Femur (tissue), 1 donor: ENCODE measurements around the gene SF1.
"Not testable (repeated sequence)": the region's sequence is repeated elsewhere in the genome, so short reads cannot be mapped to it uniquely, and the experiment has no call there.

Experiments
- DNase-seq: peaks from one replicate; pipeline ENCODE4 v3.0.0-alpha.2; 2017

Gene SF1, protein sequence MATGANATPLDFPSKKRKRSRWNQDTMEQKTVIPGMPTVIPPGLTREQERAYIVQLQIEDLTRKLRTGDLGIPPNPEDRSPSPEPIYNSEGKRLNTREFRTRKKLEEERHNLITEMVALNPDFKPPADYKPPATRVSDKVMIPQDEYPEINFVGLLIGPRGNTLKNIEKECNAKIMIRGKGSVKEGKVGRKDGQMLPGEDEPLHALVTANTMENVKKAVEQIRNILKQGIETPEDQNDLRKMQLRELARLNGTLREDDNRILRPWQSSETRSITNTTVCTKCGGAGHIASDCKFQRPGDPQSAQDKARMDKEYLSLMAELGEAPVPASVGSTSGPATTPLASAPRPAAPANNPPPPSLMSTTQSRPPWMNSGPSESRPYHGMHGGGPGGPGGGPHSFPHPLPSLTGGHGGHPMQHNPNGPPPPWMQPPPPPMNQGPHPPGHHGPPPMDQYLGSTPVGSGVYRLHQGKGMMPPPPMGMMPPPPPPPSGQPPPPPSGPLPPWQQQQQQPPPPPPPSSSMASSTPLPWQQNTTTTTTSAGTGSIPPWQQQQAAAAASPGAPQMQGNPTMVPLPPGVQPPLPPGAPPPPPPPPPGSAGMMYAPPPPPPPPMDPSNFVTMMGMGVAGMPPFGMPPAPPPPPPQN

GRCh38 chr11:64778473-64779298, at the start of gene SF1:
Gene SF1 (minus strand): TSS chr11:64778542. CDS start chr11:64778392, 150 bp downstream.
- peak; percentile 100 for DNase-seq

DNA sequence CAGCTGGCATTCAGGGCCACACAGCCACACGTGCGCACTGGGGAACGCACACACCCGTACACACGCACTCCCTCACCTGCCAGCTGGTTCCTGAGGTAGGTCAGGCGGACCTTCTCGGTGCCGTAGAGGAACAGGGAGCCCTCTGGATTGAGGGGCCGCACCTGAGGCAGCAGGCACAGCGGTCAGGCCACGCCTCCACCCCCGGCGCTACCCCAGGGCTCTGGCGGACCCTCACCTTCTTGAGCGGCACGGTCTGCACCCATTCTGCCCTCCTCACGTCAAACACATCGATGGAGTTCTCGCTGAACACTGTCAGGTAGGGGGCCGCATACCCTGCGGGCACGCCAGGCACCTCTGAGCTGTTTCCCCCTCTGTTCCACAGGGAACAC, 49.1 kb upstream of the SF1 start:
- no peak for DNase-seq

GRCh38 chr11:64826578-64827450, 48.5 kb upstream of the SF1 start:
- no peak for DNase-seq

- DNase-seq: no peak
Measured at GRCh38 chr11:64826062-64826461, 47.7 kb upstream of the SF1 start.

DNA sequence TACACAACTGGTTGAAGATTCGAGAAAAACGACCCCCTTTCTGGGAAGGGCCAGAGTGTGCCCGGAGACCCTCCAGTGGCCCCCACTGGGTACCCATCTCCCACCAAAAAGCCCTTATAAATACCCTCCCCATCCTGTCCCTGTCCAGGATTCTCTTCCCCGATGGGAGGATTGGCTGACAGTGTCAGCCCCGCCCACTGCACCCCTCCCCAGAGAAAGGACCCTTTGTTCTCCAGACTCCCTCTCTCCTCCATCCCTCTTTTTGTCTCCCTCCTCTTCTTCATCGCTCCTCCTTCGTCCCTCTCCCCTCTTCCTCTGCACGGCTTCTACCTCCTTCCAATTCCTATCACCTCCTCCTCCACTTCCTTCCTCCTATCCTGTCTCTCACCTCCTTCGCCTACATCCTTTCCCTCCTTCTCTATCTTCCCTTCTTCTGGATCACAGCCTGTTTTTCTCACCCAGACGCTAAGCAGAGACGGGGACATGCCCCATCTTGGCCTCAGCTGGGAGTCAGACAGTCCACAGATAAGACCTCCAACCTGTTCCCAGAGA, 45.3 kb upstream of the SF1 start:
- no peak for DNase-seq

DNA sequence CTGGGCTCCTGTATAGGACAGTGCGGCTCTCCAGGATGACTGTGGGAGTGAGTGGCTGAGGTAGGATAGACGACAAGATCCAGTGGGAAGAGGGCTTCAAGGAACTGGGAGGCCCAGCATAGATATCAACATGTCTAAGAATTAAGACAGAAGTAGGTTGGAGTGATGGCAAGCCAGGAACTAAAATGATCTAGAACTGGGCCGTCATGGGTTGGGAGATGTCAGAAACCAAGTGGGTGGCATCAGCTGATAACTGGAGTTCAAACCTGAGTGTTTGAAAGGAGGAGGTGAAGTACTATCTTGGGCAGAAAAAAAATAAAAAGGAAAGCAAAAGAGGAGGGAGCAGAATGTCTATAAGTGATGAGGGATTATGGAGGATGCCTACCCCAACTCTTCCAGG, 39.1 kb upstream of the SF1 start:
- DNase-seq: no peak

DNA sequence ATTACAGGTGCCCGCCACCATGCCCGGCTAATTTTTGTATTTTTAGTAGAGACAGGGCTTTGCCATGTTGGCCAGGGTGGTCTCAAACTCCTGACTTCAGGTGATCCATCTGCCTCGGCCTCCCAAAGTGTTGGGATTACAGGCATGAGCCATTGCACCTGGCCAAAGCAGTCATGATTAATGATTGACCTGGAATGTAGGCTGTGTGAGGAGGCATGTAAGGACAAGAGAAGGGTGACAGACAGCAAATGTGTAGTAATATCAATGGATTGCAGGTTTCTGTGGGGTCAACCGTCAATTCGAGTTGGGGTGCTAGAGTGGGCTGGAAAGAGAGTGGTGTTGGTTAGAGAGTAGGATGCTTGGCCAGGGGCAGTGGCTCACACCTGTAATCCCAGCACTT, 37.1 kb upstream of the SF1 start:
- DNase-seq: not testable (repeated sequence)

DNA sequence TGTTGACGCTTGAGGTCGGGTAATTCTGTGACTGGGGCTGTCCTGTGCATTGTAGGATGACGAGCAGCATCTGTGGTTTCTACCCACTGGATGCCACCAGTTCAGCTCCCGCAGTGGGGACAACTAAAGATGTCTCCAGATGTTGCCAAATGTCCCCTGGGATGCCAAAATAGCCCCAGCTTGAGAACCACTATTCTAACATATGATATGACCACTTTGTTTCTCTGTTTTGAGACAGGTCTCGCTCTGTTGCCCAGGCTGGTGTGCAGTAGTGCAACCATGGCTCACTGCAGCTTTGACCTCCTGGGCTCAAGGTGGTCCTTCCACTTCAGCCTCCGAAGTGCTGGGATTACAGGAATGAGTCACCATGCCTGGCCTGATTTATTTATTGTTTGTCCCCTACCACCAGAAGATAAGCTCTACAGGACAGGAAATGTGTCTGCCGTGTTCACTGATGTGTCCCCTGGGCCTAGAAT, 36.4 kb upstream of the SF1 start:
- DNase-seq: no peak

- DNase-seq: no peak
Measured at GRCh38 chr11:64813826-64814225, 35.5 kb upstream of the SF1 start.

GRCh38 chr11:64810891-64811272, 32.5 kb upstream of the SF1 start:
- DNase-seq: no peak

DNA sequence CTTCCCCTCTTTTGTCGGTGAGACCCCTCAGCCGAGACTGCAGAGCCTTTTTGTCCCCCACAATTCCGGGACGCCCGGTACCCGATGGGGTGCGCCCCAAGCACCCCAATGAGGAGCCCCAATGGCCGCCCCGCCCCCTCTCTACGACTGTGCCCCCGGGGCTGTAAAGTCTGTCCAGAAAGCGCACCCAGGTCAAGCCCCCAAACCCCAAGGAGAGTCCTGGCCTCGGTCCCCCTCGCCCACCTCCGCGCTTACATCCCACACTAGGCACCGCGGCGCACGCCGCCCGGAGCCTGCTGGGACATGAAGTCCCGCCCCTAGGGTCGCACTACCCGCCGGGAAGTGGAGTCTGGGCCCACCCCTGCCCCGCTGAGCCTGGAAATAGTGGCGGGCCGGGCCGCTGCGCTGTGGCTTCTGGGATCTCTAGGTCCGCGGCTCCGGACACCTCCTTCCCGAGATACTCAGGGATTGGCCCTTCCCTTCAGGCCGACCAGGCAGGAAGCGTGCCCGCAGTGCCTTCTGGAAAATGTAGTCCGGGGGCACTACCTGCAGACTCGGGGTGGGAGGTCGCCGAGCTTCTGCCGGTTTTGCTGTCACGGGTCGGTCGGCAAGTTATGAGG, 32.0 kb upstream of the SF1 start, which contains the start of gene MEN1:
Gene MEN1, minus strand, starts transcription at position 281 of the 620 bp plus-strand sequence. CDS start 442 bp downstream, outside the sequence.
- DNase-seq: peak; percentile 98

GRCh38 chr11:64809781-64810241, 31.5 kb upstream of the SF1 start:
- DNase-seq: no peak

- no peak for DNase-seq
Measured at GRCh38 chr11:64805481-64805880, 27.1 kb upstream of the SF1 start.

DNA sequence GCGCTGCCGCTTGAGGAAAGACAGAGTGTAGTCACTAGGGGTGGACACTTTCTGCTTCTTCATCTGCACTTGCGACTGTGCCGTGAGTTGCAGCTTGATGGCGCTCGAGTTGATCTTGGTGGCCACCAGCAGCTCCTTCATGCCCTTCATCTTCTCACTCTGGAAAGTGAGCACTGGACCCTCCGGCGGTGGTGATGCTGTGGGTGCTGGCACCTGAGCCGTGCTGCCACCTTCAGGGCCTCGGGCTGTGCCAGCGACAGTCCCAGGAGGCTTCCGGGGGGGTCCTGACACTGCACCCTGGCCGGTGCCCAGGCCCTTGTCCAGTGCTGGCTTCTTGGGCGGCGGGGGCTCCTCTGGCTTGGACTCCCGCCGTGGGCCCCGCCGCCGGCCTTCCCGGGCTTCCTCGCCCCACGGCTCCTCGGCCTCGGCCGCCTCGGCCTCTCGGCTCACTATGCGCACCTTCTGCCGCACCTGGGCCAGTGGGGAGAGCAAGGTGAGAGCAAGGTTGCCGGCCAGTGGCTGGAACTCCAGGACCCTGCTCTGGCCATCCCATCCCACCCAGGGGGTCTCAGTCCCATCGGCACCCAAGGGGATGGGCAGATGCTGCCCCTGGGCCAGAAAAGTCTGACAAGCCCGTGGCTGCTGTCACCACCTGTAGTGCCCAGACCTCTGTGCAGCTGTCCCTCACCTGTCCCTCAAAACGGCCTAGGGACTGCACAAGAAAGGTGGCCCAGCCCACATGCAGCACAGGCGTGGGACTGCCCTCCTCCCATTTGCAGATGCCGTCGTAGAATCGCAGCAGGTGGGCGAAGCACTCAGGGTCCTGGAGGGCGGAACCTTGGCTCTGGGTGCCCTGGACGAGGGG, 26.2 kb upstream of the SF1 start:
- no peak for DNase-seq

DNA sequence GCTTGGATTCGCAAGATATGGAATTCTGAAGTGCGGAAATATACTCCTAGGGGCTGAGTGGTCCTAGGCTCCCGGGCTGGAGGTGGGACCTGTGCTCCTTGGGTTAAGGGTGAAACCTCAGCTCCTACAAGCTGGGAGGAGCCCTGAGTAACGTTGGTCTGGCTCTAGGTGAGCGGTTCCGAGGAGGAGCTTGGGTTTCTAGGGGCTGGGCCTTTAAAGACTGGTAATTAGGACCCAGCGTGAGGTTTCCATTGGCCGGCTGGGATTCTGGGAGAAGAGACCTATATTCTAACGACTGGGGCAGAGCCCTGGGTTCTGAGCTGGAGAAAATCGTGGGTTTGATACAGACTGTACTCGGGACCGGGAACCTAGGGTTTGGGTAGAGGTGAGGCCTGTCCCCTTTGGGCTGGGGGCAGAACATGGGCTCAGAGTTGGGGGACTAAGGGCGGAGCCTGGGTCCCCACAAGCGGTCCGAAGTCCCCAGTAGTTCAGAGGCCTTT, 25.6 kb upstream of the SF1 start:
- DNase-seq: no peak

- DNase-seq: peak; percentile 92
Measured at GRCh38 chr11:64803158-64803845, 25.0 kb upstream of the SF1 start, which contains the start of gene MAP4K2. Gene MAP4K2 (minus strand): TSS chr11:64803214. CDS start chr11:64803149, 65 bp downstream.

GRCh38 chr11:64802370-64803157, 24.2 kb upstream of the SF1 start:
- no peak for DNase-seq

- no peak for DNase-seq
Measured at GRCh38 chr11:64801561-64802369, 23.4 kb upstream of the SF1 start.
